Measurements from ENCODE around the gene MXRA8.

The MXRA8 gene

GRCh38 chr1:1306070-1306660, 52.2 kb downstream of the MXRA8 start:
- peak; percentile 40 for DNase-seq

- peak; percentile 42 for DNase-seq
Measured at GRCh38 chr1:1305300-1306069, 52.9 kb downstream of the MXRA8 start.

- peak; percentile 95 for DNase-seq
Measured at GRCh38 chr1:1304331-1305299, 53.7 kb downstream of the MXRA8 start.

GRCh38 chr1:1303736-1304135, 54.6 kb downstream of the MXRA8 start:
- DNase-seq = no peak

GRCh38 chr1:1302951-1303509, 55.3 kb downstream of the MXRA8 start:
- peak; percentile 35 for DNase-seq
